ENCODE results near the gene CSF2. TPM values are rescaled to one million over a fixed set of nuclear protein-coding genes. Genes with fewer than 3 reads are reported as not detected.

CSF2 gene
- total RNA-seq, 1 experiment from 2014 or later: 0.68 TPM

- Histone ChIP-seq H3K4me1 (replicated peaks) (peaks cover 3% of the 10 kb centered on the region; the same call in 1 of the 2 replicates), H3K9me3 (replicated peaks) (no peaks in the 10 kb centered on the region), H3K27ac (no peak overlapping the region), H3K4me3 (no peak overlapping the region), H3K36me3 (no peaks in the 10 kb centered on the region), H3K27me3 (replicated peaks) (no peaks in the 10 kb centered on the region)
- no peak for DNase-seq (ENCODE audit: low read depth in 1 of 2, low spot score in 2 of 2)
These were observed 6.0 kb downstream of the CSF2 start for GRCh38 chr5:132079619-132080018.

GRCh38 chr5:132080595-132080994 lies 7.0 kb downstream of the CSF2 start:
- DNase-seq (ENCODE audit: low read depth in 1 of 2, low spot score in 2 of 2): no peak
- no peaks in the 10 kb centered on the region for H3K27me3 ChIP-seq (replicated peaks)

GRCh38 chr5:132081458-132081857 lies 7.9 kb downstream of the CSF2 start:
- H3K27ac ChIP-seq: no peak overlapping the region
- DNase-seq (ENCODE audit: low read depth in 1 of 2, low spot score in 2 of 2): no peak
- no peaks in the 10 kb centered on the region for H3K36me3 ChIP-seq
- no peaks in the 10 kb centered on the region for H3K27me3 ChIP-seq (replicated peaks)
- H3K9me3 ChIP-seq (replicated peaks): no peaks in the 10 kb centered on the region
- no peak overlapping the region for H3K4me3 ChIP-seq
- H3K4me1 ChIP-seq (replicated peaks): peaks cover 13% of the 10 kb centered on the region

More at GRCh38 chr5:132080595-132080994, 7.0 kb downstream of the CSF2 start:
- peaks cover 4% of the 10 kb centered on the region for H3K4me1 ChIP-seq (replicated peaks)
- no peaks in the 10 kb centered on the region for H3K9me3 ChIP-seq (replicated peaks)
- H3K4me3 ChIP-seq: no peak overlapping the region
- H3K27ac ChIP-seq: no peak overlapping the region
- H3K36me3 ChIP-seq: no peaks in the 10 kb centered on the region

DNA sequence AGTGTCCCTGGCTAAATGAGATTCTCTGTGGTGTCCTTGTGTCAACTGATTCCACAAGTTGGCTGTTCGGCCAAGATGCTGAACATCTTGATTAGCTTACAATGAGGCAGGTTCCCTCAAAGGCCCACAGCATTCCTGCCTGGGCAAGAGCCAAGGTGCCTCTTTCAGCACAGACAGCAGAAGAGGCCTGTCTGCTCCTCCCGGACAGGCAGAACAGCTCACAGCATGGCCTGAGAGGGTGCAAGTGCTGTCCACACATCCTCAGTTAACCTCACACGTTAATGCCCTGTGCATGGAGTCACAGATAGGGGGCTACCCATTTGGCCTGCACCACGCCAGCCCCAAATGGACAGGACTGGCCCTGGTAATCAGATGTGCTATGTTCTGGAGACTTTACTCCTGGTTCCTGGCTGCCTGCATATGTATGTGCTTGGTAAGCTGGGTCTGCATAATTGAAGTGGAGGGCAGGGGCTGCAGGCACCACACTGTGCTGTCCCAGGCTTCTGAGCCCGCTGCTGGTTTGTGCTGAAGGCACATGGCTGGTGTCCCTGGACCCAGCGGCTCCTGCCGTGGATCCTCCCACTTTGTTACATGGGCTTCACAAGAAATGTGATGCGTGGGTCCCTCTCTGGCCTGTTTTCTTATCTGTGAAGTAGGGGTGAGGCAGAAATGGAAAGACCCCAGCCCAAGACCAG lies 8.9 kb downstream of the CSF2 start:
- H3K9me3 ChIP-seq (replicated peaks): no peaks in the 10 kb centered on the region
- H3K36me3 ChIP-seq: no peaks in the 10 kb centered on the region
- peaks cover 19% of the 10 kb centered on the region for H3K4me1 ChIP-seq (replicated peaks)
- H3K4me3 ChIP-seq: no peak overlapping the region
- no peak for DNase-seq (ENCODE audit: low read depth in 1 of 2, low spot score in 2 of 2)
- H3K27ac ChIP-seq: no peak overlapping the region
- H3K27me3 ChIP-seq (replicated peaks): no peaks in the 10 kb centered on the region

DNA sequence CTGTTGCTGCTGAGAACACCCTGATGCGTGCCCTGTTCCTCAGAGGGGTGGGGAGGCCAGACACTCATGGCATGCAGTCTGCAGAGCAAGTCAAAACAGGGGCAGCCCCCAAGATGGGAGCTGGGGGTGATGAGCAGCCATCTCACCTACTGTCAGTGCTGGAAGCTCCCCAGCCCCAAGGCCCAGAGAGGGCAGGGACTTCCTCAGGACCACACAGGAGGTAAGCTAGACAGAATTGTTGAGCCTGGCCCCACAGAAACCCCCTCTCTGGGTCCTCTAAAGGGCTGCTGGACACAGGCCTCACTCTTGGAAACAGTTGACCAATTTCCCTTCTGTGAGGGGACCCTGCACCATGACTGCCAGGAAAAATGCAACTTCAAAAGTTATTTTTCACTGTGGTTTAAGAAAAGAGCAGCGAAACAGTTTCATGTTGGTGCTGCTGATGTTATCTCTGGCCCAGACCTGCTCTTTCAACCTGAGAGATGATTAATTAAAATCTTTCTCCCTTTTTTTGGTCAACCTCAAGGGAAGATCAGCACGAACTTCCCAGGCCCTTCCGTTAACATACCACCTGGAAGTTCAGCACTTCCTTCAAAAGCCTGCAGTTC lies 9.6 kb downstream of the CSF2 start:
- Histone ChIP-seq H3K4me1 (replicated peaks) (peaks cover 19% of the 10 kb centered on the region), H3K4me3 (no peak overlapping the region), H3K36me3 (no peaks in the 10 kb centered on the region), H3K9me3 (replicated peaks) (no peaks in the 10 kb centered on the region), H3K27me3 (replicated peaks) (no peaks in the 10 kb centered on the region), H3K27ac (no peak overlapping the region)
- no peak for DNase-seq (ENCODE audit: low read depth in 1 of 2, low spot score in 2 of 2)

- Histone ChIP-seq H3K4me1 (replicated peaks) (peaks cover 32% of the 10 kb centered on the region), H3K27ac (no peak overlapping the region), H3K9me3 (replicated peaks) (no peaks in the 10 kb centered on the region), H3K36me3 (no peaks in the 10 kb centered on the region), H3K27me3 (replicated peaks) (no peaks in the 10 kb centered on the region), H3K4me3 (no peak overlapping the region)
- no peak for DNase-seq (ENCODE audit: low read depth in 1 of 2, low spot score in 2 of 2)
These were observed 12.1 kb downstream of the CSF2 start for GRCh38 chr5:132085686-132086085.

DNA sequence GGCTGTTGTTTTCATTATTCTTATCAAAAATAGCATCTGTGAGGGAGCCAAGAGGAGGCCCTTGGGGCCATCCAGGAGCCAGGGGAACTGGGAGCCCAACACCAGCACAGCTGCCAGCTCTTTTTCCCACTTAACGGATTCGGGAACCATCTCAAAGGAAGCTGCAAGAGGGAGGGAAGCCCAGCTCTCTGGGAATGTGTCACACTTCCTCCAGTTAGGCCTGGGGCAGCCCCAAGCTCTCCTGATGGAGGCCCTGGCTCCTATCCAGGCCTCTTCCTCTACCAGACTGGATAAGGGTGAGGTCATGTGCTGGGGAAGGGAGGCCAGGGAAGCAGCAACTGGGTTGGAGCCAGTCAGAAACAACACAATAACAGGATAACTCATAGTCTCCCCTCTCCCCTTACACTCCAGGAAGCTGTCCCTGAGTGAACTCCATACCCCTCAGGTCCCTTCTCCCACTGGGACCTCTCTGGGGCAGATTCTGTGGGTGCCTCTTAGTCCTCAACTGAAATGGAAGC lies 12.7 kb downstream of the CSF2 start:
- Histone ChIP-seq H3K27me3 (replicated peaks) (no peaks in the 10 kb centered on the region), H3K4me1 (replicated peaks) (peaks cover 32% of the 10 kb centered on the region), H3K36me3 (no peaks in the 10 kb centered on the region), H3K4me3 (no peak overlapping the region), H3K27ac (peak overlapping the region; percentile 58), H3K9me3 (replicated peaks) (no peaks in the 10 kb centered on the region)
- DNase-seq (ENCODE audit: low read depth in 1 of 2, low spot score in 2 of 2): peak; percentile 89 to 95

- Histone ChIP-seq H3K9me3 (replicated peaks) (no peaks in the 10 kb centered on the region), H3K4me1 (replicated peaks) (peaks cover 32% of the 10 kb centered on the region), H3K36me3 (no peaks in the 10 kb centered on the region), H3K27ac (no peak overlapping the region; the same call in 1 of the 2 replicates), H3K4me3 (no peak overlapping the region), H3K27me3 (replicated peaks) (no peaks in the 10 kb centered on the region)
- no peak for DNase-seq (ENCODE audit: low read depth in 1 of 2, low spot score in 2 of 2)
These were observed 13.6 kb downstream of the CSF2 start for GRCh38 chr5:132087176-132087575.

DNA sequence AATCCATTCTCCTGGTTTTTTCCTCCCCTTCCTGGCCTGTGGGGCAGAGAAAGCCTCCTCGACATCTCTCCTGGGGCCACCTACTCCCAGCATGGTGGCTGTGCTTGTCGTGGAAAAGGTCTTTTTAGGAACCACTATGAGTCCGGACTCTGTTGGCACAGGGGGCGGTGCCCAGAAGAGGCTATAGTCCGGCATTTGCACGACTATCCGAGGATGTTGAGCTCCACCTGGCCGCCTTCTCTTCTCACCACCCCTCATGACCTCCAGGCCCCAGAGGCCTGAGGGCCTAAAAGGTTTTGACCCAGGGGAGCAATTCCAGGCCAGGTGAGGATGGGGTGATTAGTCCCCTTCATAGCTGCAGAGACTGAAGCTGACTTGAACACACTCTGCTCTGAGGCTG lies 14.1 kb downstream of the CSF2 start:
- H3K4me3 ChIP-seq: no peak overlapping the region
- no peaks in the 10 kb centered on the region for H3K9me3 ChIP-seq (replicated peaks)
- peaks cover 32% of the 10 kb centered on the region for H3K4me1 ChIP-seq (replicated peaks)
- no peak overlapping the region for H3K27ac ChIP-seq
- H3K36me3 ChIP-seq: no peaks in the 10 kb centered on the region
- no peak for DNase-seq (ENCODE audit: low read depth in 1 of 2, low spot score in 2 of 2)
- no peaks in the 10 kb centered on the region for H3K27me3 ChIP-seq (replicated peaks)

DNA sequence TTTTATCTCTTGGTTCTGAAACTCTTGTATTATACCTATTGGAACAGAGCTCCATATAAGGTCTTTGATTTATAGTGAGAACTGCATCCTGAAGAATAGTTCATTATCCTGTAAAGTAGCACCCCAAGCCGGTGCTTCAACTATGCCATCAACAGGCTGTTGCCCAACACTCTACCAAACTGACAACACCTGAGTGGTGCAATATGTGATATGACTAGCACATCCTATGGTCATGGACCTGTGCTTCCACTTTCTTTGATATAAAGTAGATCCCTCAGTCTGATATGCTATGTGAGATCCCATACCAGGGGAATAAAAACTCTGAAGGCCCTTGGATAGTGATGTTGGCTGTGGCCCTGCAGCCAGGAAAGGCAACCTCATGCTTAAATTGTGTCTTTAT lies 15.8 kb downstream of the CSF2 start:
- DNase-seq (ENCODE audit: low read depth in 1 of 2, low spot score in 2 of 2): no peak
- Histone ChIP-seq H3K27me3 (replicated peaks) (no peaks in the 10 kb centered on the region), H3K4me3 (no peak overlapping the region), H3K4me1 (replicated peaks) (peaks cover 37% of the 10 kb centered on the region), H3K36me3 (no peaks in the 10 kb centered on the region), H3K27ac (no peak overlapping the region), H3K9me3 (replicated peaks) (no peaks in the 10 kb centered on the region)

DNA sequence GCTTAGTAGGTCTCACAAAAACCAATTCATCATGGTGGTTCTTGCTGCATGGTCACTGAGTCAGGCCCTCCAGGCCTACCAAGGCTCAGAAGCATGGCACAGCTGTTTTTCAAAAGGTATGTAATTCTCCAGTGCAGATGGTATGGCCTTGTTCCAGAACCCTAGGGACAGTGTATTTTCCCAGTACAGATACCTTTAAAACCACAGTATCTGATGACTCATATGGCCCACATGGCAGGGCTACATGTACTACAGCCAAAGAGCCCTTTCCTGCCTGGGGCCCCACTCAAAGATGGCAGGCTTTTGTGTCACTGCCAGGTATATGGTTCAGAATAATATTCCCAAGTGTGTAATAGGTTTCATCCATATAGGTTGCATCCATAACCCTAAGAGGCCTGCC lies 16.5 kb downstream of the CSF2 start:
- Histone ChIP-seq H3K27me3 (replicated peaks) (no peaks in the 10 kb centered on the region), H3K4me3 (no peak overlapping the region), H3K9me3 (replicated peaks) (no peaks in the 10 kb centered on the region), H3K36me3 (no peaks in the 10 kb centered on the region), H3K27ac (no peak overlapping the region), H3K4me1 (replicated peaks) (peaks cover 44% of the 10 kb centered on the region)
- DNase-seq (ENCODE audit: low read depth in 1 of 2, low spot score in 2 of 2): peak; percentile 52 to 54

- Histone ChIP-seq H3K9me3 (replicated peaks) (no peaks in the 10 kb centered on the region), H3K27ac (no peak overlapping the region), H3K4me3 (no peak overlapping the region), H3K36me3 (no peaks in the 10 kb centered on the region), H3K27me3 (replicated peaks) (no peaks in the 10 kb centered on the region), H3K4me1 (replicated peaks) (peaks cover 32% of the 10 kb centered on the region)
- no peak for DNase-seq (ENCODE audit: low read depth in 1 of 2, low spot score in 2 of 2)
These were observed 19.7 kb downstream of the CSF2 start for GRCh38 chr5:132093271-132093670.

DNA sequence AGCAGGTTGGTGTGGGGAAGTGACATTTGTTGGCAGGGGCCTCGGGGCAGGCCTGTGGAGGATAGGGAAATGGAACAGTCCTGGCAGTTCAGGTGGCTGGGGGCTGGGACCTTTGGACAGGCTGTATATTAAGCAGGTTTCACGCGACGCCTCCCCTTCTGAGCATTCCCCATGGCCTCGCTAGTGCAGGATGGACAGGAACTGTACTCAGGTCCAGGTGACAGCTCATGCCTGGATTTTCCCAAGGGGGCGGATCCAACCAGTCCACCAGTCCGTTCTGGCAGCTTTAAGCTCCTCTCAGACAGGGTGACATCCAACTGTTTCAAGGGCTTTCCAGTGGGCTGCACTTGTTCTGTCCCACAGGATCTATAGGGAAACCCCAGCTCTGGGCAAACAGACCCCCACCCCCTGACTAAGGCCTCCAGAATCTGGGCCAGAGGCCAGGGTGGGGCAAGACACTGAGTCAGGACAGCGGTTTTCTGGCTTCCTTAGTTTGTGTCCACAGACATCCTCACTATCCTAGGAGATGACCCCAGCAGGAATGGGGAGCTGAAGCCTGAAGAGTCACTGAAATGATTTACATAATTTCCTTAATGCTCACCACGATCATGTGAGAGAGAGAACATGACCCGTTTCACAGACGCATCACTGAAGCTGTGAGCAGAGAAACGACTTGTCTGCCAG lies 20.9 kb downstream of the CSF2 start:
- Histone ChIP-seq H3K27me3 (replicated peaks) (no peaks in the 10 kb centered on the region), H3K4me3 (no peak overlapping the region), H3K27ac (peak overlapping the region; percentile 66)

GRCh38 chr5:132095077-132095410 lies 21.5 kb downstream of the CSF2 start:
- peak overlapping the region; percentile 66 for H3K27ac ChIP-seq
- no peaks in the 10 kb centered on the region for H3K9me3 ChIP-seq (replicated peaks)
- H3K4me3 ChIP-seq: no peak overlapping the region
- DNase-seq (ENCODE audit: low read depth in 1 of 2, low spot score in 2 of 2): no peak
- H3K27me3 ChIP-seq (replicated peaks): no peaks in the 10 kb centered on the region
- H3K4me1 ChIP-seq (replicated peaks): peaks cover 25% of the 10 kb centered on the region
- H3K36me3 ChIP-seq: no peaks in the 10 kb centered on the region

More for the DNA sequence above, 20.9 kb downstream of the CSF2 start:
- peaks cover 30% of the 10 kb centered on the region for H3K4me1 ChIP-seq (replicated peaks)
- H3K9me3 ChIP-seq (replicated peaks): no peaks in the 10 kb centered on the region
- H3K36me3 ChIP-seq: no peaks in the 10 kb centered on the region
- peak; percentile 81 to 89 for DNase-seq (ENCODE audit: low read depth in 1 of 2, low spot score in 2 of 2)

Data from SJSA1 (cell line).